K562 (cell line): ENCODE results near the gene CENPQ. TPM values are rescaled to one million over a fixed set of nuclear protein-coding genes. Genes with fewer than 3 reads are reported as not detected.

Experiments
- ATAC-seq: fragments of 200-7000 bp; cut with Tn5 transposase; 3 replicates; pipeline ENCODE4 v1.9.1; 2020; ENCODE audit warnings: moderate library complexity
- BruUV-seq: library from RNA; stranded (reverse); fragments of 400-500 nt; replicated peaks from 2 replicates; lab custom pipeline; 2021; lab: Mats Ljungman, UMichigan
- CTCF ChIA-PET: fragments of 300-600 bp; formaldehyde crosslinking; extraction: SDS; loops from one replicate; lab custom pipeline; 2021; ENCODE audit warnings: low intra/inter-chr PET ratio; lab: Yijun Ruan, JAX
- POLR2A ChIA-PET: fragments of 300-600, 350-650 bp; sonication (Branson Sonifier 250); formaldehyde crosslinking; extraction: SDS; loops from one replicate; lab custom pipeline; 2021; ENCODE audit warnings: antibody characterized with exemption, inconsistent platforms; lab: Yijun Ruan, JAX
- DNase-seq, 4 experiments: peaks; one replicate each; pipeline versions ENCODE4 v3.0.0 to v3.0.0-alpha.2; 2011 to 2018; ENCODE audit warnings: low spot score in 3 of 4, mixed read lengths in 3 of 4; ENCODE audit errors: extremely low read depth in 1 of 4
- FAIRE-seq: peaks from 2 replicates; lab custom pipeline; 2011; peaks lifted over from hg19 to GRCh38; lab: Jason Lieb, UNC
- H2AFZ ChIP-seq: 2 replicates; pipeline ENCODE4 v1.6.0; 2011; ENCODE audit warnings: low read depth, low read length, control low read depth, inconsistent platforms
- H3K27ac ChIP-seq: fragments of 200-600 bp; 3 replicates; pipeline ENCODE4 v1.8.0; 2011; ENCODE audit warnings: low read depth, mild to moderate bottlenecking, control low read depth, inconsistent platforms, low read length, moderate library complexity, mixed read lengths; ENCODE audit errors: extremely low read depth
- H3K27me3 ChIP-seq, 2 experiments: fragments of 300-600 bp in 1 of 2; 2 replicates in 1 of 2; 3 replicates in 1 of 2; pipeline versions ENCODE4 v1.6.0 to v1.8.0; 2011; ENCODE audit warnings: inconsistent platforms in 2 of 2, low read length in 2 of 2, mild to moderate bottlenecking in 1 of 2, mixed read lengths in 1 of 2, moderate library complexity in 1 of 2; ENCODE audit not compliant: control insufficient read depth in 2 of 2, insufficient read depth in 2 of 2
- H3K36me3 ChIP-seq: fragments of 300-600 bp; 3 replicates; pipeline ENCODE4 v1.8.0; 2011; ENCODE audit warnings: mild to moderate bottlenecking, low read length, inconsistent platforms; ENCODE audit not compliant: control insufficient read depth, insufficient read depth
- H3K4me1 ChIP-seq, 2 experiments: fragments of 200-600 bp in 1 of 2; replicated peaks in 1 of 2; 2 replicates in 1 of 2; 3 replicates in 1 of 2; pipeline versions ENCODE4 v1.5.1 to v1.8.0; 2011; ENCODE audit warnings: inconsistent platforms in 2 of 2, low read length in 2 of 2, mild to moderate bottlenecking in 1 of 2, mixed read lengths in 1 of 2, moderate library complexity in 1 of 2; ENCODE audit not compliant: control insufficient read depth in 2 of 2, insufficient read depth in 2 of 2
- H3K4me2 ChIP-seq: 2 replicates; pipeline ENCODE4 v1.6.1; 2011; ENCODE audit warnings: low read length, control low read depth, inconsistent platforms, mixed read lengths; ENCODE audit not compliant: insufficient read depth
- H3K4me3 ChIP-seq: fragments of 200-600 bp; sonication (generic), shearing (Covaris generic); 2 replicates; pipeline ENCODE4 v1.5.1; 2016; ENCODE audit warnings: control low read depth, inconsistent platforms
- H3K79me2 ChIP-seq: fragments of 200-600 bp; 3 replicates; pipeline ENCODE4 v1.8.0; 2011; ENCODE audit warnings: low read length, inconsistent platforms; ENCODE audit not compliant: control insufficient read depth, insufficient read depth
- H3K9ac ChIP-seq, 2 experiments: 2 replicates each; pipeline versions ENCODE4 v1.6.0 to v1.6.1; 2011; ENCODE audit warnings: low read depth in 2 of 2, low read length in 2 of 2, control low read depth in 1 of 2, inconsistent platforms in 1 of 2, mild to moderate bottlenecking in 1 of 2, mixed read lengths in 1 of 2; ENCODE audit not compliant: insufficient read depth in 1 of 2
- H3K9me1 ChIP-seq: one replicate; pipeline ENCODE4 v1.6.0; 2011; ENCODE audit warnings: inconsistent platforms, mild to moderate bottlenecking, low read length, moderate library complexity; ENCODE audit not compliant: control insufficient read depth, insufficient read depth
- H3K9me3 ChIP-seq: replicated peaks from 2 replicates; pipeline ENCODE4 v1.5.1; 2011; ENCODE audit warnings: low read depth, low read length, inconsistent platforms; ENCODE audit not compliant: control insufficient read depth, insufficient read depth
- H4K20me1 ChIP-seq: replicated peaks from 2 replicates; pipeline ENCODE4 v1.6.1; 2011; ENCODE audit warnings: low read length, inconsistent platforms, mixed read lengths; ENCODE audit not compliant: control insufficient read depth, insufficient read depth
- MYNN ChIP-seq, 2 experiments: sonication (generic); formaldehyde crosslinking in 1 of 2; IDR thresholded peaks; 2 replicates each; pipeline versions ENCODE4 v1.5.0 to v1.6.1; 2016 to 2020; ENCODE audit warnings: antibody characterized with exemption in 1 of 2, missing genetic modification reagents in 1 of 2
- ZNF449 ChIP-seq: fragments of 250-450 bp; sonication (Bioruptor Pico); IDR thresholded peaks from 2 replicates; pipeline ENCODE4 v1.8.0; 2022; ENCODE audit warnings: moderate library complexity, mild to moderate bottlenecking, inconsistent platforms
- WGBS: fragments of 100-300 bp; shearing (Covaris generic); methylation state at CpG from one replicate; pipeline ENCODE4 v1.1.6; 2016; ENCODE audit warnings: low coverage, mixed read lengths; ENCODE audit not compliant: insufficient coverage; ENCODE audit errors: missing lambda C conversion rate; 5-methylcytosine and 5-hydroxymethylcytosine counted together
- in situ Hi-C: fragments of 300-500 bp; cut with MboI; formaldehyde crosslinking; loops from 4 replicates; pipeline ENCODE4 v1.15.0; 2018; ENCODE audit warnings: inconsistent platforms, mixed read lengths
- intact Hi-C: fragments of 100-400 bp; cut with micrococcal nuclease; formaldehyde crosslinking; loops from 2 replicates; pipeline ENCODE4 v1.14.2; 2022
- polyA plus RNA-seq, 8 experiments: library from polyadenylated mRNA; depleted of rRNA in 4 of 8; stranded (reverse) in 5 of 8; unstranded in 3 of 8; fragments of >200 nt; fragmentation: Nextera tagmentation in 2 of 8; fragmentation: Illumina TruSeq in 1 of 8; extraction: Ambion mirVana in 2 of 8; extraction: Trizol in 1 of 8; gene quantifications; 2 replicates each; pipeline versions ENCODE4 v1.2.1 to v1.2.3, GENCODE V29; 2011 to 2014; ENCODE audit warnings: inconsistent platforms in 1 of 8, missing spikeins in 1 of 8
- total RNA-seq, 7 experiments: library from RNA; depleted of rRNA in 6 of 7; stranded (reverse); fragments of >200 nt in 6 of 7; fragmentation: Illumina TruSeq in 2 of 7; extraction: Trizol in 2 of 7; gene quantifications; 2 replicates each; pipeline versions ENCODE4 v1.2.1 to v1.2.3, GENCODE V29; 2011 to 2021; ENCODE audit warnings: low replicate concordance in 1 of 7
- TF ChIP-seq, protein P1 (sequence below), 2 experiments: fragments of 450-650 bp in 1 of 2; sonication (generic) in 1 of 2; formaldehyde crosslinking in 1 of 2; IDR thresholded peaks in 1 of 2; conservative IDR thresholded peaks in 1 of 2; 2 replicates each; pipeline versions ENCODE4 v1.6.1 to v1.8.1; 2016 to 2023; ENCODE audit warnings: mild to moderate bottlenecking in 2 of 2, moderate library complexity in 2 of 2, inconsistent platforms in 1 of 2, missing genetic modification reagents in 1 of 2

CENPQ gene
- total and polyA plus RNA-seq, 9 of the 15 experiments (the other 6 are each of a cell fraction or from before 2014, with no cell fraction given): 12.7 to 48.3 (median 26.4) TPM

GRCh38 chr6:49516147-49516505 lies 53.0 kb downstream of the CENPQ start:
- no peaks in the 10 kb centered on the region for H3K4me1 ChIP-seq
- intact Hi-C loops: no loop called here
- no peak overlapping the region for H3K4me3 ChIP-seq
- DNase-seq (no peak), ATAC-seq (no peak), FAIRE-seq (no peak)
- no TSS peak for BruUV-seq
- H3K27ac ChIP-seq: no peak overlapping the region
- POLR2A ChIA-PET: interaction anchor here (0.9 kb wide), 1 partner anchor 9 kb away, joined by 3 read pairs; no protein-coding TSS in a partner anchor
- H3K79me2 ChIP-seq: no peaks in the 10 kb centered on the region
- H3K9me3 ChIP-seq: no peaks in the 10 kb centered on the region
- in situ Hi-C loops: no loop called here
- H3K9me1 ChIP-seq: no peaks in the 10 kb centered on the region
- 19% methylated on average over 4 of the region's 4 CpGs for WGBS
- no peaks in the 10 kb centered on the region for H4K20me1 ChIP-seq
- H3K27me3 ChIP-seq: no peaks in the 10 kb centered on the region
- no peaks in the 10 kb centered on the region for H3K36me3 ChIP-seq
- H3K4me2 ChIP-seq: no peak overlapping the region
- TF ChIP-seq MYNN (IDR thresholded peaks at IDR 0.05) (no peak), MYNN (CRISPR knock-in tag; IDR thresholded peaks at IDR 0.05) (no peak), ZNF449 (CRISPR knock-in tag) (no peak)
- TF ChIP-seq, protein P1, sequence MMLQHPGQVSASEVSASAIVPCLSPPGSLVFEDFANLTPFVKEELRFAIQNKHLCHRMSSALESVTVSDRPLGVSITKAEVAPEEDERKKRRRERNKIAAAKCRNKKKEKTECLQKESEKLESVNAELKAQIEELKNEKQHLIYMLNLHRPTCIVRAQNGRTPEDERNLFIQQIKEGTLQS (IDR thresholded peaks at IDR 0.05): 0 out of 2 replicates have a peak, but pooled peaks have one; percentile 18
- TF ChIP-seq, protein P1 (CRISPR knock-in tag; conservative IDR thresholded peaks at IDR 0.05): no peak
- CTCF ChIA-PET: no interaction called here
- peak overlapping the region; percentile 46 for H2AFZ ChIP-seq
- H3K9ac ChIP-seq: no peak overlapping the region
